ENCODE data around the gene MTHFD1L. TPM values are rescaled to one million over a fixed set of nuclear protein-coding genes. Genes with fewer than 3 reads are reported as not detected.
A peak's percentile ranks its signal among the peaks of the same experiment; 100 is the strongest.

MTHFD1L gene
- total RNA-seq, 1 donor from 2014 or later, result 1.6 TPM

DNA sequence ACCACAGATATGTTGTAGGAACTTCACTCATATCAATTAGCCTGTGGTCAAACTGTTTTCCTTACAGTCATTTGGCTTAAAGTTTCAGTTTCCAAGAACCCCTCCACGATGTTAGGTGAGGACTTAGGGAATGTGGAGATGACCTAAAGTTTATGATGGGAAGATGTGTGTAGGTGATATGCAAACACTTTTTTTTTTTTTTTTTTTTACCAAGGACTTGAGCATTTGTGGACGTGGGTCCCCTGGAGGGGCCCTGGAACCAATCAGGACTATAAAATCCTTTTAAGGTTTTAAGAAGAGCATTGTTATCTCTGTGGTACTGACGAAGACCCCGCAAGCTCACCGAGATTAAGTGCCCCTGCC lies 478 bp upstream of the MTHFD1L start:
- no peak for DNase-seq (ENCODE audit: low spot score)
- no peak for ATAC-seq

DNA sequence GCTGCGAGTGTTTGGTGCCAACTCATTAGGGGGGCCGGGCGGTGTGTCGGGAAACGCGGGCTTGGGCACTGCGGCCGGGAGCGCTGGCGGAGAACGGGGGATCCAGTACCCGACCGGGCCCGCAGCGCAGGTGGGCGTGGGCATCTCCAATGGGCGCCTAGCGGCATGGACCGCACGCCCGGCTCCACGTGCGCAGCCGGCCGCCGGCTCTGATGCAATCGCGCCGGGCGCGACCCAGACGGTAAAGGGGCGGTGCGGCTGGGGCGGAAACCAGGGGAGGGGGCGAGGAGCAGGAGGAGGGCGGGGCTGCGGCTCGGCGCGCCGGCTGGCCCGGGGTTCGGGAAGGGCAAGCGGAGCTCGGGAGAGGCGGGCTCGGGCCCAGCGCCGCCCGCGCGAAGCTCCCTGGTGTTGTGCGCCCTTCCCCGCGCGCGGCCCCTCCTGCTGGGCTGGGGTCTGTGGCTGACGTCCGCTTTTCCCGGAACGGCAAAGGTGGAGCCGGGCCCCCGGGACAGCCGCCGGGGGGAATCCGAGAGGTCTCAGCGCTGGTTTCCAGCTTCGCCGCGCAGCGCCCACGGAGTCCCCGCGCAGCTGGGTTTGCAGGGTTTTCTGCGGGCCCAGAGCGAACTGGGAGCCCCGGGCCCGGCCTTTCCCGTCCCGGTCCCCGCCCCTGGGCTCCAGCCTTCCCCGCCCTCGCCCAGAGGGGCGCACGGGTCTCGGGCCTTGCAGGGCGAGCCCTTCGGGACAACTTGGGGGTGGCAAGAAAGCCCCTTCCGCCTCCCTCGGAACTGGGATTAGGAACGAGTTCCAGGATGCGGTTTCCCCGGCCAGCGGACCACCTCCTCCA lies 867 bp downstream of the MTHFD1L start:
- peak; percentile 79 for DNase-seq (ENCODE audit: low spot score)
- peak; percentile 86 for ATAC-seq

DNA sequence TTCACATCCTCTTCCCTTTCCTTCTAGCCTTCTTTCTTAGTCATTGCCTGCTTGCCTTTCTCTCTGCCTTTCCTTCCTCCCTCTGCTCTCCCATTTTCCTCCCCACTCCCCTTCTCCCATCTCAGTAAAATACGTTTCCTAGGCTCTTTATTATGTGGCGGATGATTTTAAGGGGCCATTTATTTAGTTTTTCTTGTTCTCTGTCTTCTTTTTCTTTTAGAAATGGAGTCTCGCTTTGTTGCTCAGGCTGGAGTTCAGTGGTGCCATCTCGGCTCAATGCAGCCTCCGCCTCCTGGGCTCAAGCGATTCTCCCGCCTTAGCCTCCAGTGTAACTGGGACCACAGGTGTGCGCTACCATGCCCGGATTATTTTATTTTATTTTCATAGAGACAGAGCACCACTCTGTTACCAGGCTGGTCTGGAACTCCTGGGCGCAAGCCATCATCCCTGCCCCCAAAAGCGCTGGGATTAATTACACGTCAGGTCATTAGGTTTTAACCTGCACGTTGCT lies 1.5 kb downstream of the MTHFD1L start:
- ATAC-seq, result no peak
- DNase-seq (ENCODE audit: low spot score), result no peak

DNA sequence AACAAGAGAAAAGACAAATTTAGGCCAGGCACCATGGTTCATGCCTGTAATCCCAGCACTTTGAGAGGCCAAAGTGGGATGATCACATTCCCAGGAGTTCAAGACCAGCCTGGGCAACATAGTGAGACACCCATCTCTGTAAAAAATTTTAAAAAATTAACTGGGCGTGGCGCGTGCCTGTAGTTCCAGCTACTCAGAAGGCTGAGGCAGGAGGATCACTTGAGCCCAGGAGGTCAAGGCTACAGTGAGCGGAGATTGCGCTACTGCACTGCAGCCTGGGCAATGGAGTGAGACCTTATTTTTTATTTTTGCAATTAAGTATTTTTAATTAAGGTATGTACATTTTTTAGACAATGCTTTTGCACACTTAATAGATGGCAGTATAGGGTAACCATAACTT lies 3.3 kb downstream of the MTHFD1L start:
- ATAC-seq, result no peak
- no peak for DNase-seq (ENCODE audit: low spot score)

DNA sequence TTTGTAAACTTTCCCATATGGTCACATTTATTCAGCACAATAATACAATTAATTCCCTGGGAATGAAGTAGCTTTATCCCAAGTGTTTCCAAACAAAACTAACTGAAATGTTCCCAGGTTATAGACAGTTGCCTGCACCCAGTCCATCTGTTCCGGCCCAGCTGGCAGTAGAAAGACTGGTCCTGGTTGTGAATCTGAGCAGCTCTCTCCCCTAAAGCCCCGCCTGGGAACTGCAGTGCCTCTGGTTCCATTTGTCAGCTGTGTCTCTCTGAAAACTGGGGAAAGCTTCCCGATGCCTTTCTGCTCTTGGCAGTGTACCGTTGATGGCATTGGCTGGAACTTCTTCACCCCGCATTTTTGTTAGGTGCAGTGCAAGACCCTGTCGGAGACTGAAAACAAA lies 8.7 kb downstream of the MTHFD1L start:
- ATAC-seq (no peak), DNase-seq (ENCODE audit: low spot score) (no peak)

DNA sequence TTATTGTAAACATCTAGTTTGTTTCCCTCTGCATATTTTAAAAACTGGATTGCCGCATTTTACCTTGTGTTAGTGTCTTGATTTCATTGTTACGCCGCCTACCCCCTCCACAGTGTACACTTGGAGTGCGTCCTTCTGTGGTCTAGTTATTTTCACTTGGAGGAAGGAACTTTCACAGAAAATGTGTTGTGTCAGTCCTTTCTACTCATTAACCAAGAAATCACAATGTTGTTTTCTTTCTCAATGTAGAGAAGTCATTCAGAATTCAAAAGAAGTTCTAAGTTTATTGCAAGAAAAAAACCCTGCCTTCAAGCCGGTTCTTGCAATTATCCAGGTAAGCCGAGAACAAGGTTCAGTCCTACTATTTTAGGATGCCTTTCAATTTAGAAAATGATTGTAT lies 10.3 kb downstream of the MTHFD1L start:
- no peak for DNase-seq (ENCODE audit: low spot score)
- ATAC-seq, result no peak

DNA sequence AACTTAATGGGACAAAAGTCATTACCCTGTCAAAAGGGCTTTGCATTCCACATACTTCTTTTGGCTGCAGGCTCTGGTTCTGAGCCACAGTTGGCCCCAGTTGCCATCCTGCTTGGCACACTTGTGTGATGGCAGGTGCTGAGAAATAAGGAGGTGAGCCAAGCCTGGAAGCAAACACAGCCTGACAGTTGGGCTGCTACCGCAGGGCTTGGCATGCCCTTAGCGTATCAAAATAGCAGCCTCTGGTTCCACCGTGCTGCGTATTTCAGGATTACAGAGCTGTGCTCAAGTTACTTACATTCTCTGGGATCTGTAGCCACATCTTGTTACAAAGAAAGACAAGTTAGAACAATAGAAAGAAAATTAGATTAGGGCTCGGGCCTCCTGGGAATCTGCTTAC lies 11.1 kb downstream of the MTHFD1L start:
- DNase-seq (ENCODE audit: low spot score), result peak; percentile 78
- peak; percentile 93 for ATAC-seq

DNA sequence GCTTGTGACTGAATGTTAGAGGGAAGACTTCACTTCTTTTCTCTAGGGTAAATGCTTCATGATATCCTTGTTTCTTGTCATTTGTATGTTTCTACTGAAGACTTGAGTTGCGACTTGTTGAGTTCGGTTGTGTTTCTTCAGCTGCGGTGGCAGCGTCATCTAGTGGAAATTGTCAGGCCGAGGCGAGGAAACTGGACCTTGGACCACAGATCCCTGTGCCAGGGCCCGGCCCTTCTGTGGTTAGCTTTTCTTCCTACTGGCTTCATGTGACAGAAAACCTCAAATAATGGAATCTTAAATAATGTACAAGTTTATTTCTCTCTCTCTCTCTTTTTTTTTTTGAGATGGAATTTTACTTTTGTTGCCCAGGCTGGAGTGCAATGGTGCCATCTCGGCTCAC lies 12.4 kb downstream of the MTHFD1L start:
- ATAC-seq (peak; percentile 88), DNase-seq (ENCODE audit: low spot score) (peak; percentile 78)

DNA sequence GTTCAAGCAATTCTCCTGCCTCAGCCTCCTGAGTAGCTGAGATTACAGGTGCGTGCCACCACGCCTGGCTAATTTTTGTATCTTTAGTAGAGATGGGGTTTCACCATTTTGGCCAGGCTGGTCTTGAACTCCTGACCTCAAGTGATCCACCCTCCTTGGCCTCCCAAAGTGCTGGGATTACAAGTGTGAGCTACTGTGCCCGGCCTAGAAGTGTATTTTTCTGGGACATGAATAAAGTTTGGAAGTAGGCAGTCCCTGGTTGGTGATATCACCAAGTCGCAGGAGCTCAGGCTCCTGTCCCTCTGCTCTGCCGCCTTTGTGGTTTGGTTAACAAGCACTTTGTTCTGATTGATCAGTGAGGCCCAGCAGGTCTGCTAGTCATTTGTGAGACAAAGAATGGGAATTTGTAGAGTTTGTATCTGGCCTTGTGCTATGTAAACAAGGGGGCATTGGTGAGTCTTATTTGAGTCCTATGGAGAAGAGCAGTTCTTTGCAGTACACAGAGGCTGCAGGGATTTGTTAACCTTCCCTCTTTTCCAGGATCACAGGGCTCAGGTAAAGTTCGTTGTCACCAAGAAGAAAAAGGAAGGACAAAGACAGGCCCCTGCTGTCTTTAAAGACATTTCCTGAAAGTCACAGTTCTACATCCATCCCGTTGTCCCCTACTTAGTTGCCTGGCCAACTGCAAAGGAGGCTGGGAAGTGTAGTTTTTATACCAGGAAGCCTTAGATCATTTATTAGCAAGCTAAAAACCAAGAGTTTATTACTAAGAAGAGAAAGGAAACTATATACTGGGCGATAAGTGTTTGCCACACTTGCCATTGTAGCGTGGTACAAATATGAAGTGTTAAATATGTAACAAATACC lies 13.1 kb downstream of the MTHFD1L start:
- no peak for ATAC-seq
- DNase-seq (ENCODE audit: low spot score), result no peak

DNA sequence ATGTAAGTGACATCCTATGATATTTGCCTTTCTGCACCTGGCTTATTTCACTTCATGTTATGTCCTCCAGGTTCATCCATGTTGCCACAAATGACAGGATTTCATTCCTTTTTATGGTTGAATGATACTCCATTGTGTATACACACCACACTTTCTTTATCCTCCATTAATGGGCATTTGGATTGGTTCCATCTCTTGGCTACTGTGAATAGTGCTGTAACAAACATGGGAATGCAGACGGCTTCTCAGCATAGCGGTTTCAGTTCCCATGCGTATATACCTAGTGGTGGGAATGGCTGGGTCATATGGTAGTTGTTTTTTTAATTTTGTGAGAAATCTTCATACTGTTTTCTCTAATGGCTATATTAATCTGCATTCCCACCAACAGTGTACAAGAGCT lies 14.8 kb downstream of the MTHFD1L start:
- DNase-seq (ENCODE audit: low spot score) (no peak), ATAC-seq (no peak)

DNA sequence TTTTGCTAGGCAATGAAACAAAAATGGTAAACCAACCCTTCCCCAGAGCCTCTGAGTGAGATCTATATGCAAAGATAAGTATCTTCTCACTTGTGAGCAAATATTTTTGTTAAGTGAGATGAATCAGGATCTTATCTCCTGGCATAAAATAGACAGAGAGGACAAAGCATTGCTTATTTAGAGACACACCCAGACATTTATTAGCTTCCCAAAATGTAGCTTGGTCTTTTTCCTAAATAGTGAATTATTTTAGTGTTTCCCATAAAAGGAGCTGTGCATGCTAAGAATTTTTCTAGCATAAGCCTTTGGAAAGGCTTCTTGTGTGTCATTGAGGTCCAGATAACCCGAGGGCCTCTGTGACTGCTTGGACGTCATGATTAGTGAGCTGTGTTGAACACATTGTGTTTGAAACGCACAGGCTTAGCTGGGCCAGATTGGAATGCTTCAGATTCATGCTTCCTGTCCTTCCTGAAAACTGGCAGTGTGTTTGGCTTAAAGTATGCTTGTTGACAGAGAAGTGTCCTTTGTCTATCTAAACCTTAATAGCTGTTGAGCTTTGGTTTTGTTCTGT lies 16.5 kb downstream of the MTHFD1L start:
- ATAC-seq (peak; percentile 66), DNase-seq (ENCODE audit: low spot score) (no peak)

DNA sequence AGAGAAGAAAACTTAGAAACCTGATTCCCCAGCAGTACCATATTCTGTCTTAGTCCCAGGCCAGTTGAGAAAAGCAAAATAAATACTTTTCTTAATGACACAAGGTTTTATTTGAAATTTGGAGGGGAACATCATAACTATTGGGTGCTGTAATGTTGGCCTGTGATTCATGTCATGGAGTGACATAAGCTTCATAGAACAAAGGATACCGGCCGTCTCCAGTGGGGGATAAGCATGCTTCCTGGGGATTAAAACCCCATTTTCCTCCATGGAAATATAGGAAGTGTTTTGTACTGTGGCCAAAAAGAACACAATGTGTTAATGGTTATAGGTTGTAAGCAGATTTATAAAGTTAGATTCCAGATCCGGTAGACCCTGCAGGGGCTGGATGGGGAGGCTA lies 18.0 kb downstream of the MTHFD1L start:
- DNase-seq (ENCODE audit: low spot score) (no peak), ATAC-seq (no peak)

DNA sequence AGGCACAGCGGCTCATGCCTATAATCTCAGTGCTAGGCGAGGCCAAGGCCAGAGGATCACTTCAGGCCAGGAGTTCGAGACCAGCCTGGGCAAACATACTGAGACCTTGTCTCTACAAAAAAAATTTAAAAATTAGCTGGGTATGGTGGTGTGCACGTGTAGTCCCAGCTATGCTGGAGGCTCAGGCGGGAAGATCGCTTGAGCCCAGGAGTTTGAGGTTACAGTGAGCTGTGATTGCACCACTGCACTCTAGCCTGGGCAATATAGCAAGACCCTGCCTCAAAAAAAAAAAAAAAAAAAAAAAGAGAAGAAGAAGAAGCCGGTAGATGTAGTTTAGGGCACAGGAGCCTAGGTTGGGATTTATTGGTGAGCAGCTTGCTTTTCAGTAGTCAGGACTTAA lies 20.7 kb downstream of the MTHFD1L start:
- DNase-seq (ENCODE audit: low spot score) (no peak), ATAC-seq (no peak)

DNA sequence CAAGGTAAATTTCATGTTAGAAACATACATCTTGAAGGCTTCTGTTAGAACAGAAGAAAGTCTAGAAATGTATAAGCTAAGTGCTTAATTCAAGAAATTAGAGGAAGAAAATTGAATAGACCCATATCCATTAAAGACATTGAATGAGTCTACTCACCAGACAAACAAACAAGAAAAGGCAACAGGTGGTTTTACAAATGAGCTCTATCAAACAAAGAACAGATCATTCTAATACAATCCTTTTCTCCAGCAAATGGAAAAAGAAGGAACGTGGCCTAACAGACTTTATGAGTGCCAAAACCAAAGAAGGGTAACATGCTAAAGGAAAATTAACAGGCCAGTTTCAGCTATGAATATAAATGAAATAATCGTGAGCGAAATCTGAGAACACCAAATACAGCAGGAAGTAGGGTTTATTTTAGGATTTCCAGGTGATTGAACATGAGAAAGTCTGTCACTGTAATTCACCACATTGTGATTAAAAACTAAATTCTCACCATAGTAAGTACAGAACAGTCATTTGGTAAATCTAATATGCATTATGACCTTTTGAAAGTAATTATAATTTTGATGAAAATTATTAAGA lies 22.6 kb downstream of the MTHFD1L start:
- no peak for DNase-seq (ENCODE audit: low spot score)
- no peak for ATAC-seq

DNA sequence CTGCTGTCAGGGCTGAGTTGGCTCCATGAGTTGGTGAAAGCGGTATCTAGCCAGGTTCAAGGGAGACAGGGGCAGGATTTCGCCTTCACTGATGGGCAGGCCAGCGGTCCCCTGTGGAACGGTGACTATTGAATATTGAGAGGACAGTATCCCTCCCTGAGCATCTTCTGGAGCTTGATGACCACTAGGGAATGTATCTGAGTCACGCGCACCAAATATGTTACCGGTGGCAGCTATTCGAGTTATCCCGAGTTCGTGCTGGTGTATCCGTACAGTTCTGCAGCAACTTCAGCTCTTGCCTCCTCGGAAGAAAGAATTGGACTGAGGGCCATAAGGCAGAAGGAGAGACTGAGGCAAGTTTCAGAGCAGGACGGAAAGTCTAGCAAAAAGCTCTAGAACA lies 24.8 kb downstream of the MTHFD1L start:
- ATAC-seq (no peak), DNase-seq (ENCODE audit: low spot score) (no peak)

DNA sequence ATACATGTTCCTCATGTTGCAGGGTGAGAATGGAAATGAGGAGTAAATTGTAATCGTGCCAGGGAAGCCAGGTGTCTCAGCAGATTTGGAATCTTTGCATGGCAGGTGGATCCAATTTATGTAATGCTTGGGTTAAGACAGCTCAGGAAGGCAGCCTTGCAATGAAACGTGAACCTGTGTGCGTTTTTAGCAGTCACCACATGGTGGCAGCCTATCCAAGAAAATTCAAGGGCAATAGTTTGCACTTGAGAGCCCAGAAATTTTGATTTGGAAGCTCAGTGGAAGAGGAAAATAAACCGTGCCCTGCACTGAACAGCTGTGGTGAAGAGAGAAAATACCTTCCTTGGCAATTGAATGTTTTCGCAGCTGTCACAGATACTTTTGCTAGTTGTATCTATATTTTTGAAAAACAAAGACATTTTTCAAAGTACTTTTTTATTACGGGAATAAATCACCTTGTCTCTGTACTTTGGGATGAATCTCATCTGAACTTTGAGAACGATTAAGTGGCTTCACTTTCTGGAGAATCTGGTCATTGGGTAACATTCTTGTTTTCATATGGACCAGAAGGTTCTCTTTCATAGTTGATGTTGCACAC lies 26.5 kb downstream of the MTHFD1L start:
- DNase-seq (ENCODE audit: low spot score), result peak; percentile 70
- ATAC-seq, result peak; percentile 97

DNA sequence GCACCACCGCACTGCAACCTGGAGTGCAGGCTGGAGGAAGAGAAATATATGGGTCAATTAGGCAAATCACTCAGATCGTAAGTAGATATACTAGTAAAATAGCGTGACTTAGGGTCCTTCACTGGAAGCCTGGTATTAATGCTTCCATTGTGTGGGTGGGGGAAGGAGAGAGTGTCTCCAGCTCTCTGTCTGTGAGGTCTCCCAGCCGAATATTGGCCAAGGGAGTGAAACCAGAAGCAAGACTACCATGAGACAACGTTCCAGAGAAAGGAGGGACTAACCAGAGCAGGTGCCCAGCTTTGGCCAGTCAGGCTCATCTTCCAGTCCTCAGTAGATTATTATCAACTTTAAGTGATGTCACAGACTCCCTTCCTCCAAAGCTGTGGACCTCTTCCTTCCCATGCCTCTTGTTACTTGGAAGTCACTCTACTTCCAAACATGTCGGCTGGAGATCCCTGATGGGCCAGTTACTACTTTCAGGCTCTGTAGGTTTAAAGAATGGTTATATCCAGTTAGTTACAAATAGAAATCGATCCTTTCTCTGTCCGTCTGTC lies 28.8 kb downstream of the MTHFD1L start:
- no peak for ATAC-seq
- no peak for DNase-seq (ENCODE audit: low spot score)

DNA sequence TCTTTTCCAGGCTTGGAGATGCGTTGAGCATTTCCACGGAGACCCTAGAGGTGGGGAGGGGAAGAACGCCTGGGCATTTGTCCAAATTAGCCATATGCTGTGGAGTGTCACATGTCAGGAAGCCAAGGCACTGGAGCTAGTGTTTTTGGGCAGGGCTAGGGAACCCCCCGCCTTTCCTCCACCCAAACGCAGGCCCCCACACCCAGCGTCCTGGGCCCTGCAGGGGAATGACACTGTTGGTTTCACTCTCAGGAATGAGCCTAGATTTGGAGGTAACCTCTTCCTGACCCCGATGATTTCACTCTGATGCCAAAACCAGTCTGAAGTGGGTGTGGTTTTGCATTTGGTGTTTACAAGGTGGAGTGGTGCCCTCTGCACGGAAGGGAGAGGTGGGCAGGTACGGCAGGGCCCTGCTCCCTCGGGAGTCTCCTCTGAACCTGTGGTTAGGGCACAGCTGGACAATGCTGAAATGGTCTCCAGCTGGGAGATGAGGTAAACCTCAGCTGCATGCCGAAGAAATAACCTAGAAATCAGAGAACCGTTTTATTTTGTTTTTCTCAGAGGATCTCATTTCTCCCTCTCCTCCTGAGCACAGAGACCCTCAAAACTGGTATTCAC lies 29.5 kb downstream of the MTHFD1L start:
- DNase-seq (ENCODE audit: low spot score), result no peak
- ATAC-seq, result peak; percentile 39

DNA sequence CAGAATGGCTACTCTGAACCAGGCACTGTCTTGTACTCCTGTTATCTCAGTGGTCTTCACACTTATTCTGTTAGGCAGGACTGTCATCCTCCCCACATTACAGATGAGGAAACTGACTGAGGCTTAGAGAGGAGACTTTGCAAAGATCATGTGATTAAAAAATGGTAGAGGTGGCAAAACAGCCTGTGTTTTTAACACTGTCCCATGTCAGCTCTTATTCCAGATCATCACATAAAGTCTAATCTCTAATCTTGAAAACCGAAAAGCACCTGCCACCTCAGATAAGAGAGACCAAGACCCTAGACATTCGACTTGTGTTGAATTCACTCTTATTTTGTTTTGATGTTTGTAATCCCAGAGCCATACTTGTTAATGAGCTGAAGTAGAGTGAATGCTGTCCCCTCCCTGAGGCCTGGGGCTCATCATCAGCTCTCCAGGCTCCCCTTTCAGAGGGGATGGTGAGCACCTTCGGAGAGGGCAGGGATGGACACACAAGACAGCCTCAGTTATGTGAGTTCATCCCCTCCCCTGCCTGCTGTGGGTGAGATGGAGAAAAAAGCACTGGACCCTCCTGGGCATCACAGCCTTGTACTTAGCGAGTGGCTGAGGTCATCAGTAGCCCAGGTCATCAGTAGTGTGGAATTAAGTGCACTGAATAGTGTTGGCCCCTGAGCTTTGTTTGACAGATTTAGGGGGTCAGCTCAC lies 30.6 kb downstream of the MTHFD1L start:
- DNase-seq (ENCODE audit: low spot score), result no peak
- ATAC-seq, result no peak
